ENCODE data around the gene ZNF578.
A peak's percentile ranks its signal among the peaks of the same experiment; 100 is the strongest.
"Not testable (repeated sequence)": the region's sequence is repeated elsewhere in the genome, so short reads cannot be mapped to it uniquely, and the experiment has no call there.

ZNF578 gene

GRCh38 chr19:52453324-52454094, at the start of gene ZNF578:
ZNF578 (plus strand) TSS chr19:52453553; CDS start chr19:52501846, 48,293 bp downstream.
- peak; percentile 1 to 83 (median 49) for DNase-seq

GRCh38 chr19:52410276-52410675, 43.1 kb upstream of the ZNF578 start:
- DNase-seq, result no peak

DNA sequence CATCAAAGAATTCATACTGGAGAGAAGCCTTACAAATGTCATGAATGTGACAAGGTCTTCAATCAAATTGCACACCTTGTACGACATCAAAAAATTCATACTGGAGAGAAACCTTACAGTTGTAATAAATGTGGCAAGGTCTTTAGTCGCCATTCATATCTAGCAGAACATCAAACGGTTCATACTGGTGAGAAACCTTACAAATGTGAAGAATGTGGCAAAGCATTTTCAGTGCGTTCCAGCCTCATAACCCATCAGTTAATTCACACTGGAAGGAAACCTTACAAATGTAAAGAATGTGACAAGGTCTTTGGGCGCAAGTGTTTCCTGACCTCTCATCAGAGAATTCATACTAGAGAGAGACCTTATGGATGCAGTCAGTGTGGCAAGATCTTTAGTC, 37.6 kb upstream of the ZNF578 start:
- DNase-seq, result no peak

DNA sequence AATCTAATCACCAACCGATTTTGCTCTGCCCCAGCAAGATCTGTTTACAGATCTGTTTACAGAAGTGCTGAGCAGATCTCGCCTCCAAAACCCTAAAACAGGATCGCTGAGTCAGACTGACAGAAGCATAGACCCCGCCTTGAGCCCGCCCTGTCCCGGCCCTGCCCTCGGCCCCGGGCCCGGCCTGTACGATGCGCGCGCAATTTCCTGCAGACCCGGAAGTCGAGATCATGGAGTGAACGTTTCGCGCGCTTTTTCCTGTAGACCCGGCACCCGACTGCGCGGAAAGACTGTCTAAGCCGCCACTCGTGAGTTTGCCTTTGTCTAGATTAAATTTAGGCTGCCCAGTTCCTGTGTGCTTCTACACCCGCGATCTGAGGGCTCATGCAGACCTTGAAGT, 24.4 kb upstream of the ZNF578 start, which contains the start of gene ZNF534:
ZNF534 (plus strand) TSS at position 212 of the 400 bp plus-strand sequence. CDS start 2,327 bp downstream, outside the sequence.
- DNase-seq, result no peak

GRCh38 chr19:52442179-52442578, 11.2 kb upstream of the ZNF578 start:
- no peak for DNase-seq

- DNase-seq, result no peak
These were observed 8.8 kb upstream of the ZNF578 start for GRCh38 chr19:52444506-52444905.

GRCh38 chr19:52451241-52451640, 2.1 kb upstream of the ZNF578 start:
- DNase-seq, result no peak

DNA sequence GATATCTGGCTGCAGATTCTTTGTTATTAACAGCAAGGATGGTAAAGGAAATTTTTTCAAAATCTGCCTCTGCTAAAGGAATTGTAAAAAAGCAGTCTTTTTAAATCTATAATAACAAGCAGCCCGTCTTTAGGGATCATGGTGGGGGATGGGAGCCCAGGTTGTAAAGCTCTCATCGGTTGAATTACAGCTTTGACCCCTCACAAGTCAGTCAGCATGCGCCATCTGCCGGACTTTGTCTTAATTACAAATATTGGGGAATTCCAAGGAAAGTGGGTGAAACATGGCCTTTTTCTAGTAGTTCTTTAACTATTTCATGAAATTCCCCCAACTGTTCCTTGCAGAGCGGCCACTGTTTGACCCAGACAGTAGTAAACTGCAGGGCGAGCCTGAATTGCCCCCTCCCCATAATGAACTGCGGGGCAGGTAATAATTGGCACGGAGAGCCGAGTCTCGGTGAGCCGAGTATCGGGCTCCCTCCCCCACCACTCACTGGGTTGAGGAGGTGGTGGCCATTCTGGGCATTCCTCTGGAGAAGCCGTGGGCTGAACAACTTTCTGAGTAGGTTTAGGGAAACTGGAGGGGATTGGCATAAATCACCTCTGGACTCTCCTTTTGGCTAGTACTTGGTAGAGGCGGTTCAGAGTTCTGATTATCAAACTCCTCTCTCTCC, 11.6 kb downstream of the ZNF578 start:
- no peak for DNase-seq

DNA sequence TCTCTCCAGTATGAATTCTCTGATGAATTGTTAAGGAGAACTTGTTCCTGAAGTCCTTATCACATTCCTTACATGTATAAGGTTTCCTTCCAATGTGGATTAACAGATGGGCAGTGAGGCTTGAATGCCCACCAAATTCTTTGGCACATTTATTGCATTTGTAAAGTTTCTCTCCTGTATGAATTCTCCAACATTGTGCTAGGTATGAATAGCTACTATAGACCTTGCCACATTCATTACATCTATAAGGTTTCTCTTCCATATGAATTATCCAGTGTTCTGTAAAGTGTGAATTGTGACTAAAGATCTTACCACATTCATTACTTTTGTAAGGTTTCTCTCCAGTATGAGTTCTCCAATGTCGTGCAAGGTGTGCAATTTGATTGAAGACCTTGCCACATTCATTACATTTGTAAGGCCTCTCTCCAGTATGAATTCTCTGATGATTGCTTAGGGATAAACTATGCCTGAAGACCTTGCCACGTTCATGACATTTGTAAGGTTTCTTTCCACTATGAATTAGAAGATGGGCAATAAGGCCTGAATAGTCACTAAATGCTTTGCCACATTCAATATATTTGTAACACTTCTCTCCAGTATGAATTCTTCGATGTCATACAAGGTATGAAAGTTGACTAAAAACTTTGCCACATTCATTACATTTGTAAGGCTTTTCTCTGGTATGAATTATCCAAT, 20.4 kb downstream of the ZNF578 start:
- DNase-seq, result no peak

- DNase-seq, result no peak
These were observed 21.2 kb downstream of the ZNF578 start for GRCh38 chr19:52474351-52475127.

DNA sequence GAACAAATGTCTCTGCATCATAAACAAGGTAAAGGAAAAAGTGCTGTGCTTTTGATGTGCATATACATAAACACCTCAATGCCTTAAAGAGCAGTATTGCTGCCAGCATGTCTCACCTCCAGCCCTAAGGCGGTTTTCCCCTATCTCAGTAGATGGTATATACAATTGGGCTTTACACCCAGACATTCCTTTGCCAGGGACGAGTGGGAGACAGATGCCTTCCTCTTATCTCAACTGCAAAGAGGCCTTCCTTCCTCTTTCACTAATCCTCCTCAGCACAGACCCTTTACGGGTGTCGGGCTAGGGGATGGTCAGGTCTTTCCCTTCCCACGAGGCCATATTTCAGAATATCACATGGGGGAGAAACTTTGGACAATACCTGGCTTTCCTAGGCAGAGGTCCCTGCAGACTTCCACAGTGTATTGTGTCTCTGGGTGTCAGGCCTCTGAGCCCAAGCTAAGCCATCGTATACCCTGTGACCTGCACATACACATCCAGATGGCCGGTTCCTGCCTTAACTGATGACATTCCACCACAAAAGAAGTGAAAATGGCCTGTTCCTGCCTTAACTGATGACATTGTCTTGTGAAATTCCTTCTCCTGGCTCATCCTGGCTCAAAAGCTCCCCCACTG, 30.9 kb downstream of the ZNF578 start:
- DNase-seq, result not testable (repeated sequence)

DNA sequence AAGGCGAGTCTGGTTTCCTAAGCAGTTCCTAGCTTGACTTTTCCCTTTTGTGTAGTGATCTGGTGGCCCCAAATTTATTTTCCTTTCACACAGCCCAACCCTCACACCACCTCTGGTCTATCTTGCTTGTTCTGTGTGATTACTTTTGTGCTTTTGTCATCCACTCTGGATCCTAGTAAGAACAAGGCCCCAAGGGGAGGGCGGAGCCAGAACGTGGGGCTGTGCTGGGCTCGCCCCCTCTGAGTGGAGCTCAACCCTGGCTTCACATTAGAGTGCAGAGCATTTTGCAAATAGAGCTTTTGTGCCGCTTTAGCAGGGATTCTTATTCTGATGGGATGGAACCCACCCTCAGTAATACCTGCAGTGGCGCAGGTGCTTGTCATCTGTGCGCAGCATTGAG, 31.7 kb downstream of the ZNF578 start:
- DNase-seq, result not testable (repeated sequence)

- not testable (repeated sequence) for DNase-seq
These were observed 32.3 kb downstream of the ZNF578 start for GRCh38 chr19:52485561-52486240.

- DNase-seq, result no peak
These were observed 39.0 kb downstream of the ZNF578 start for GRCh38 chr19:52492201-52492993.

DNA sequence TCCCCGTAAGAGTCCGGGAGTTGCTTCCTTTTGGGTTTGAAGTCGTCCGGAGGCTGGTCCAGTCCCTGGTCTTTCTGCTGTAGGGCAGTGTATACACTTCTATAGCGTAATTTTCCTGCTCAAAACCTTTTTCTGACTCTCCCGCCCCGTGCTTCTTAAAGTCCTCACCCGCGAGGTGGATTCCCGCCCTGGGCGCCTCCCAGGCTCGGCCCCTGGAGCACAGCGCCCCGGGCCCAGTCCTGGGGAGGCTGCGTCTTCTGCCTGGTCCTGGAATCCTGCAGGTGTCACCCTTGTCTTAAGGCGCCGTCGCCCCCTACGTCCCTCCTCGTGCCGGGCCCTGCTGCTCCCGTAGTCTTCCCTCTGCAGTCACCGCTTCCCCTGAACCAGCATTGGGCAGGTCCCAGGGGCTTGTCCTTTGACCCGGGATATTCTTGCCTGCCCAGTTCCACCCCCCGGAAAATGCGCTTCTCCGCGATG, 39.7 kb downstream of the ZNF578 start:
- DNase-seq, result no peak

GRCh38 chr19:52494518-52494917, 41.2 kb downstream of the ZNF578 start:
- DNase-seq, result no peak

DNA sequence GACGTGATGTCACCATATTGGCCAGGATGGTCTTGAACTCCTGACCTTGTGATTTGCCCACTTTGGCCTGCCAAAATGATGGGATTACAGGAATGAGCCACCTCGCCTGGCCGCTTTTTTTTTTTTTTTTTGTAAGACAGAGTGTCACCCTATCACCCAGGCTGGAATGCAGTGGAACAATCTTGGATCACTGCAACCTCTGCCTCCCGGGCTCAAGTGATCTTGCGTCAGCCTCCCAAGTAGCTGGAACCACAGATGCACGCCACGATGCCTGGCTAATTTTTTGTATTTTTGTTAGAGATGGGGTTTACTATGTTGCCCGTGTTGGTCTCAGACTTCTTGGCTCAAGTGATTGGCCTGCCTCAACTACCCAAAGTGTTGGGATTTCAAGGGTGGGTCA, 45.2 kb downstream of the ZNF578 start:
- no peak for DNase-seq

GRCh38 chr19:52500474-52500873, 47.1 kb downstream of the ZNF578 start:
- not testable (repeated sequence) for DNase-seq

GRCh38 chr19:52500991-52501390, 47.6 kb downstream of the ZNF578 start:
- DNase-seq, result not testable (repeated sequence)

Data from hypothalamus (tissue), 51 donors.